HG03521 (cell line): Measurements from ENCODE around the gene ASB10.
A peak's percentile ranks its signal among the peaks of the same experiment; 100 is the strongest.

Experiments
- ATAC-seq: cut with Tn5 transposase; IDR thresholded peaks from one replicate; pipeline ENCODE4 v1.9.1; 2021; ENCODE audit warnings: mild to moderate bottlenecking, moderate library complexity; ENCODE audit not compliant: unreplicated experiment

Gene ASB10

DNA sequence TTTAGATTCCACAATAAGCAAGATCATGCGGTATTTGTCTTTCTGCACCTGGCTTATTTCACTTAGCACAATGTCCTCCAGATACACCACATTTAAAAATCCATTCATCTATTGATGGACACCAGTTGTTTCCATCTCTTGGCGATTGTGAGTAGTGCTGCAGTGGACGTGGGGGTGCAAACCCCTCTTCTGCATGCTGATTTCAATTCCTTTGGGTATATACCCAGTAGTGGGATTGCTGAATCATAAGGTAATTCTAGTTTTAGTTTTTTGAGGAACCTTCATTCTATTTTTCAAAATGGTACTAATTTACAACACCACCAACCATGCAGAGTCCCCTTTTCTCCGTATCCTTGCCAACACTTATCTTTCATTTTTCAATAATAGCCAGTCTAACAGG lies 2.0 kb upstream of the ASB10 start:
- ATAC-seq, result no peak

DNA sequence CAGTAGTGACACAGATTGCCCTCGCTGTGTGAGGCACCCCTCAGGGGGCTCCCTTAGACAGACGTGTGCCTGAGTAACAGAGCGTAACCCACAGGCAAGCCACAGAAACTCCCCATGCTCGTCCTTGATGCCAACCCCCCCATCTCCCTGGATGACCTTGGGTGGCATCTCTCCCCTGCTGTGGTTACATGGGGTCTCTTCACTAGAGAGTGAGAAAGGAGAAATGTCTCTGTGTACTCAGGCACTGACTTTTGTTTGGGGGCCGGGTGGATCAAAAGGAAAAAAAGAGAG lies 1.1 kb upstream of the ASB10 start:
- no peak for ATAC-seq

DNA sequence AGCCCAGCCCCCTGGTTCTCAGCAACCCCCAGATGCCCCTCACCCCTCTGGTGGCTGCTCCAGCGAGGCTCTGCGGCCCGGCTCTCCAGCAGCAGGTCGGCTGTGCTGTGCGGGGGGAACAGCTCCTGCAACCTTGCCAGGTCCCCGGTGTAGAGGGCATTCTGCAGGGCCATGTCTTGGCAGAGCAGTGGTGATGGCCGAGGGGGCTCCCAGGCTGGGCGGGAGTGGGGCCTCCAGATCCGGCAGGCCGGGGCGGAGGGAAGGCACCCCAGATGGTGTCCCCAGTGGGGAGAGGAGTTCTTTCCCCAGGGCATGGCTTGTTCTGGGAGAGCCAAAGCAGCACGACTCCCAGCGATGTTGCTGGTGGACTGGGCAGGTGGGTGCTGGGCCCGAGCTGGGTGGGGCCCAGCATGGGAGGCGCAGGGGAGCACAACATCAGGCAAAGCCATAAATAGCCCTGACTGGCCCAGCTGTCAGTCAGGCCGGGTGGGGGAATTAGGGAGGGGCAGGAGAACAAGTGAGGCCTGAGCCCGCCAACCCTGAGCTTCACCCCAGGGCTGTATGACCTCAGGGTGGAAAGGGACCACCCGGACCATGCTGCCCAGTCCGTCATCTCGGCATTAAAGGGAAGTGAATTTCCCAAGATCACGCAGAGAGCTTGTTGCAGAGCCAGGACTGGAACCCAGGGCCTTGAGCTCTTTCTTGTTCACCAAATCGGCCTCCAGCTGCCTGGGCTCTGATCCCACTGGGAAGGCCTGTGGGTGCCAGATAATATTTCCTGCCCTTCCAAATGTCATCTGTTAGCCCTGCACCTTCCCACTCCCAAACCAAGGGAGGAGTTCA lies 580 bp upstream of the ASB10 start:
- no peak for ATAC-seq

DNA sequence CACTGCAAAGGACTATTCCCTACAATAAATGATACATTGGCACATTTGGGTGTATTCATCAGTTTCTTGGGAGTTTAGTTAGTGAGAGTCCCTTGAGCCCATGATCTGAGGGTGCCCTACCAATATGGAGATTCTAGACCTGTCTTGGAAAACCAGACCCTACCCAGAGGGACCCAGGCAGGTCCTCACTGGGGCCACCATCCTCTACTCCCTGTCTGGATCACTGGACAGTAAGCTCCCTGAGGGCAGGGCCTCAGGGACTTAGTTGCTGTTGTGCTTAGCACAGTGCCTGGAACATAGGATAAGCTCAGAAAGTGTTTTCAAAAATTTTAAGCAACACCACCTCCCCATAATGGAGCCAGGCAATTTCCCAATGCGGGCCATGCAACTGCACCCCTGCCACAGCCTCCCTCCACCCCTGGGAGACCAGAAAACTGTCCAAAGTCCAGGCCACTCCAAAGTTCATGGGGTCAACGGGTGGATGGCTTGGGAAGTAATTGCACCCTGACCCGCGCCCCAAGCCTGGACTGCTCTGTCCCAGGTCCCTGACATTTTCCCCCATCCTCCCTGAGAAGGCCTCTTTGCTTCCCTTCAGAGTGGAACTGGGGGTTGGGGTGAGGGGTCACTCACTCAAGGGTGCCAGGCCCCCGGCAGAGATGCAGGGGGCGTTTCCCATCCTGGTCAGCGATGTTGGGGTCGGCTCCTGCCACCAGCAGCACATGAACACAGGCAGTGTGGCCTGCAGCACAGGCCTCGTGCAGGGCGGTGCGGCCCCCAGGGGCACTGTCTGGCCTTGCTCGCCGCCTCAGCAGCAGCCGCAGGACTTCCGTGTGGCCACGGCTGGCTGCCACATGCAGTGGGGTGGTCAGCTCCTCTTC lies 1.0 kb downstream of the ASB10 start:
- no peak for ATAC-seq

DNA sequence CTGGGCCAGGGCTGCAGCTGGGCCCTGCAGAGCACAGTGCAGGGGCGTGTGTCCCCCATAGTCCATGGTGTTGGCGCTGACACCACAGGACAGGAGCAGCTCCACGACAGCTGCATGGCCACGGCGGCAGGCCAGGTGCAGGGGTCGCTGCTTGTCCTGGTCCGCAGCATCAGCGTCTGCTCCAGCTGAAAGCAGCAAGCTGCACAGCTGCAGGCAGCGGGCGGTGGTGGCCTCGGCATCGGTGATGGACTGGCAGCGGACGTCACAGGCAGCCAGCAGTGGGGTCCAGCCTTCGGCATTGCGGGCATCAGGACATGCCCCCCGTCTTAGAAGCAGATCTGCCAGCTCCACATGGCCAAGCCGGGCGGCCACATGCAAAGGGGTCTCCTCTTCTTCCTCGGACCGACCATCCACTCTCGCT lies 6.0 kb downstream of the ASB10 start:
- no peak for ATAC-seq

DNA sequence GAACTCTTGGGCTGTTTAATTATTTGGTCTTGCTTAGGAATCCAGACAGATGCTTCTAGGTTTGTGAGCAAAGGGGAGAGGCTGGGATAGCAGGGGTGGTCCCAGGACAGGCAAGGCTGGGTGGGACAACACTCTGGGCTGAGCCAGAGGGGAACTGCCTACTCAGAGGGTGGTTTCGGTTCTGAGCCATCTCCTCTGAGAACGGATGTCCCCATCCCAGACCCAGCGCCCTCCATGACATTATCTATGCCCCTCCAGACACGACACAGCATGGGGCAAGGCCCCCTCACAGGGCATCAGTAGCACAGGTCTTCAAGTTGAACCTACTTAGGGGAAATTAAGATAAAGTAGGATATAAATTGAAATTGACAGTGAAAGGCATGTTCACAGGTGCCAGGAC lies 7.1 kb downstream of the ASB10 start:
- no peak for ATAC-seq

DNA sequence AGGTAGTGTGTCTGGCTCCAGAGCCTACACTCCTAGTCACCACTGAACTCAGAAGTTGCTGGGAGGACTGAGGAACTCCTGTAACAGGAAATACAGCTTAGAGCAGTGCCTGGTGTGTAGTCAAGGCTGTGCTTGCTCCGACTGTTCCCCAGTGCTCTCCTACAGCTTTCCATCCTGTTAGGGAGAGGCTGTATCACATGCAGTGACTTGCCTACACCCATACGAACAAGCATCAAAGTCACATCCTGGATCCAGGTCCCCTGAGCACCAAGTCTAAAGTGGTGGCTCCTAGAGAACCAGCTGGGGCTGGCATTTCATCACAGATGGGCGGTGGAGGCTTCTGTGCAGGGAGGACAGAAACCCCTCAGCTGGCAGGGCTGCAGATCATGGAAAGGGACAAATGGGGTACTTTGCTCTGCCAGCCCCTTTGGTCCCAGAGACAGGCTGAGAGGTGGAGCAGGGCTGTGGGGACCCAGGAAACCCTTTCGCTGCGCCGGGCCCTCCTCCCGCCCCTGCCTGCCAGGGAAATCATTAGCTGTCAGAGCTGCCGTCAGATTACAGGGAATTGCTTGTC lies 7.7 kb downstream of the ASB10 start:
- ATAC-seq, result no peak

DNA sequence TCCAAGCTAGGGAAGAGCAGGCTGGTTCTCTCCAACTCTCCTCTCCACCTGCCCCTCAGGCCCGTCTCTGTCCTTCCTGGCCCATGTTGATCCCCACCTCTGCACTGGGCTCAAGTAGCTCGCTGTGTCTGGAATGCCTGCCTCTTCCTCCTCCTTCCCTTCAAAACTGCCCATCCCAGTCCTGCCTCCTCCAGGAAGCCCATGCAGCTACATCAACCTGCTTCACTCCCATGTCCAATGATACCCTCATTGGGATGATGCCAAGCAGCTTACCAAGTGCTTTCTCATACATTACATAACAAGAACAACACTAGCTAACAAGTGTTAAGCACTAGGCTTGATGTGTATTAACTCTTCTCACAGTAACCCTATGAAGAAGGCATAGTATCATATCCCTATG lies 8.2 kb downstream of the ASB10 start:
- no peak for ATAC-seq

DNA sequence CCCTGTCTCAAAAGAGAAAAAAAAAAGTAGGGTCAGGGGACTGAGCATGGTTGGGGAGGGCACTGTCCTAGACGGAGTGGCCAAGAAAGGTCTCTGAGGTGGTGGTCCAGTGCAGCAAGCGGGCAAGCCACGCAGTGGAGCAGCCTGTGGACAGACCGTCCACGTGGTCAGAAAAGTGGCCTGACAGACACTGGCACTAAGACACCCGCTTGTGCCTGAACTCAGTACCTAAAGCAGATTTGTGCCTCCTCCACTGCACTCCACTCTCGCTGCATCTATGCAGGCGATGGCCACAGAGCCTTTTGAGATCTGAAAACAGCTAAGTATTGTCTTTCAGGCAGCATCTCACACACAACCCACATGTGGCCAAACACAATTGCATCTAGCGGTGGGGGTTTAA lies 8.8 kb downstream of the ASB10 start:
- ATAC-seq, result no peak

DNA sequence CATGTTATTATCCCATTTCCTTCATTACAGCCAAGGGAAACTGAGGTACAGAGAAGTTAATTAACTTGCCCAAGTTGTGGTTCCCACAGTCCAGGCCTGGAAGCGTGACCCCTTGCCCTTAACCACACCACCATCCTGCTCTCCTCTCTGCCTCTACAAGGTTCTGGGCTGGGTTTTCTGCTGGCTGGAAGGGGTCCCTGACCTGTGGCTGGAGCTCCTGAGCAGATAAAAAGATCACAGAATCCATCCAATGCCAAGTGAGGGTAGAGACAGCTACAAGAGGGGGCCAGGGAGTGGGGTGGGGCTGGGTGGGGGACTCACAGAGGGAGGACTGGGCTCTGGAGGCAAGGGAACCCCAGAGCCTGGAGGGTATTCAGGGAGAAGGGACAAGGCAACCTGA lies 9.7 kb downstream of the ASB10 start:
- ATAC-seq, result no peak

DNA sequence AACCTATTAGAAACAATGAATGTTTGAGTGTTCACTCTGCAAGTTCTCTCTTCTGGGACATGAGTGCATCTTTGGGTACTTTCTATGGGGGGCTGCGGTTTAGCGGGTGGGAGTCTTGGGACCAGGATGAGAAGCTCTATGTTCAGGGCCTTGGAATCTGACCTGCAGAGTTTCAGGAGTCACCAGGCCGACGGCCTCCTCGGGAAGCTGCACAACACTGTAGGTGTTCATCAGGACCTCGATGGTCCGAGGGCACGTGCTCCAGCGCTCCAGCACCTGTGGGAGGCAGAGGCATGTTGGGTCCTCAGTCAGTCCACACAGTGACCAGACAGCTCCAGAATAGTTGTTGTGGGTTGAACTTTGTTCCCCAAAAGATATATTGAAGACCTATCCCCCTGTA lies 10.6 kb downstream of the ASB10 start:
- ATAC-seq, result no peak

DNA sequence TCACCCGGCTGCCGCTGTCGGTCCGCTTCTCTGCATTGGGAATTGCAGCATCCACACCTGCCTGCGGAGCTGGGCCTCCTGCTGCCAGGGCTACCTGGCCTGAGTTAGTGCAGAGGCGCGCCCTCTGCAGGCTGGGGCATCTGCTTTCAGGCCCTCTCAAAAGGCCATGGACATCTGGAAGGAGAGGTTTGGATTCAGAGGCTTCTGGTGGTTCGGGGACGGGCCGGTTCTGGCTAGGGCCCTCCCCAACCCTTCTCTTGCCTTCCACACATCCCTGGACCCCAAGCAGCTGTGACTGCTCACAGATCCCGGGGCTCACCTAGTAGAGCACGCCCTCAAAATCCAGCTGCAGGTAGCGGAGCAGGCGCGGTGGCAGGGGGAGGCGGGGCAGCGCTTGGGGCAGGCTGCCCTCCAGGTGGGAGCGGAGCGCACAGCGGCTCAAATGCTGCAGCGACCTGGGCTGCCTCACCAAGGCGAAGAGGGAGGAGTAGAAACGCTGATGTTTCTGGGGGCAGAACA lies 11.2 kb downstream of the ASB10 start:
- no peak for ATAC-seq

DNA sequence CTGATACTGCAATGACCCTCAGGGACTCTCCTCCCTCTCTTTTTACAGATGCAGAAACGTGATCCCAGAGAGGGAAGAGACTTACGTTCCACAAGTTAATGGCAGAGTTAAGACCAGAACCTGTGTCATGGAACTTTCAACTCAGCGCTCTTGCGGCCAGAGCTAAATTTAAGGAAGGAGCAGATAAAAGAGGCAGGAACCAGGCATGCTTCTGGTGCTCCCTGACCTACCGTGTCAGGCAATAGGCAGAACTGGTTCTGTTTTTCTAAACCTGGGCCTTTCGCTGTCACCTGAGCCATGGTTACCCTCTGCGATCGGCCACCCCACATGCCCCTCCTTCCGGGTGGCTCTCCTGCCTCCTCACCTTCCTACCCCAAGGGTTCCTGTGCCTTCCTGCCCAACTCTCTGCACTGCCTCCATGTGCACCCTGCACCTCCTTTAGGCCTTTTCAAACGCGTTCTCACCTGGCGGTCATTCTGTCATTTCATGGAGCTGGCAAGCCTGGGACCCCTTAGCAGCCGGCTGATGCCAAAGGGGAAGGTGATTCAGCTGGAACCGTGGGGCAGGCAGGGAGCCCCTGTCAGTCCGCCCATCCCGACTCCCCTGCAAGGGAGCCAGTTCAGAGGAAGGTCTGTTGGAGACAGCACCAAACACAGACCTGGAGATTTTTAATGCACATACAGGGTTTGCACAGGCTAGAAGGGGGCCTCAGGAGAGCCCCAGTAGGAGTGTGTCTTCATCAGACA lies 11.8 kb downstream of the ASB10 start:
- no peak for ATAC-seq

DNA sequence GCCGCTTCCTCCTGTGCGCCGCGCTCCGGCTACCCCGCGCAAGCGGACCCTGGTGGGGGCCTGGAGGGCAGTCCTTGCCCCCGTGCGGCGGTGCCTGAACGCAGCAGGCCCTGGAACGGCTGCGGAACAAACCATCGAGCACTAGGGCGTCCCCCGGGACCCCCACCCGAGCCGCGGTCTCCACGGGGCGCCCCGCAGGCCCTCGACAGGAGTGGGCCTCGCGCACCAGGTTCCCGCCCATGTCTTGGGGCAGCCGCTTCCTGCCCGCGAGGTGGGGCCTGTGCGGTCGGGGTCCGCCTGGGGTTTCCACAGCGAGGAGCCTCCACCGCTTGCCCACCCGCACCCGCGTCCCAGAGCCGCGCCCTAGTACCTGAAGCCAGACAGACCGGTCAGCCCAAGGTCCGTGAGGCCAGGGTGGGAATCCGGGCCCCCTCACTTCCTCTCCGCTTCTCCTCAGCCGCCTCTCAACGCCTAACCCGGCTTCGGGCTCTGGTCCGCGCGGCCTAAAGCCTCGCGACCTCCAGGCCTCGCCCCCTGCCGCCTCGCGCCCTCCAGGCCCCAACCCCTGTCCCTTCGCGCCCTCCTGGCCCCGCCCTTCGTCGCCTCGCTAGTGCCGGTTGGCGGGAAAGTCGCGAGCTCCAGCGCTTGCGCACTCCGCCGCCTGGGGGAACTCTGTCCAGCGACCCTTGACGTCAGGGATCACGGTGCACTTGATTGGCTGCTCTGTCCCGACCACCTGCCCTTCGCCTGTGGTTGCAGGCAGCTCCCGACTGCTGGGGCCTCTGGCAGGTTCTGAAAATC lies 12.6 kb downstream of the ASB10 start:
- ATAC-seq, result no peak

DNA sequence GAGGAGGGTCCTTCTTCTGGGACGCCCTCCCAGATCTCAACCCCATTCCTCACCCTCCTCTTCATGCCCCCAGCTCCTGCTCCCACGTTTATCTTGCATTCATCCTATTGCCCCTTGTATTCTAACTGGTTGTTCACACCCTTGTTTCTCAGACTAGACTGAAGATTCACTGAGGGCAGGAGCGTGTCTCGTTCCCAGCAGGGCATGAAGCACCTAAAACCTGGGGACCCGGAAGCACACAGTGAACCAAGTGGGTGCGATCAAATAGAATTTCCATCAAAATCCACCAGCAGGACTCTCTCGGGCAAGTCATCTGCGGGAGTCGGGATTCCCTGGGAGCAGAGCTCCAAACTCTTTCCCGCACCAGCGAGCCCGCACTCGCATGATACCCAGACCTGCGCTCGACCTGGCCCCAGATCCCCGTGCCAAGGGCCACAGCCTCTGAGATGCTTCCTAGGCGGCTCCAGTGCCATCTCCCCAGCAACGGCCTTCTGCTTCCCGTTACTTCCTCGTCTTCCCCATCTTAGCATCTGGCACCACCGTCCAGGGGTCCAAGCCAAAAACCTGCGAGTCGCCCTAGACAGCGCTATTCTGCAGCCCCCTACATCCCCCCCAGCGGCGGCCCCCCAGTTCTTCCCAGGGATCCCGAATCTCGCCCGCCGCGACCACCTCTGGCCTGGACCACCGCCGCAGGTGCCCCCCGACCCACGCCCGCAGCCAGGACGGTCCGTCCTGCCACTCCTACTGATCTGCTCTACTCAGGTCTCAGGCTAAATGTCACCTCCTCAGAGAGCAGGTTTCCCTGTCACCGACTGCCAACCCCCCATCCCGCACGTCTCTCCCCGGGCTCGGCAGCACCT lies 13.4 kb downstream of the ASB10 start:
- no peak for ATAC-seq

DNA sequence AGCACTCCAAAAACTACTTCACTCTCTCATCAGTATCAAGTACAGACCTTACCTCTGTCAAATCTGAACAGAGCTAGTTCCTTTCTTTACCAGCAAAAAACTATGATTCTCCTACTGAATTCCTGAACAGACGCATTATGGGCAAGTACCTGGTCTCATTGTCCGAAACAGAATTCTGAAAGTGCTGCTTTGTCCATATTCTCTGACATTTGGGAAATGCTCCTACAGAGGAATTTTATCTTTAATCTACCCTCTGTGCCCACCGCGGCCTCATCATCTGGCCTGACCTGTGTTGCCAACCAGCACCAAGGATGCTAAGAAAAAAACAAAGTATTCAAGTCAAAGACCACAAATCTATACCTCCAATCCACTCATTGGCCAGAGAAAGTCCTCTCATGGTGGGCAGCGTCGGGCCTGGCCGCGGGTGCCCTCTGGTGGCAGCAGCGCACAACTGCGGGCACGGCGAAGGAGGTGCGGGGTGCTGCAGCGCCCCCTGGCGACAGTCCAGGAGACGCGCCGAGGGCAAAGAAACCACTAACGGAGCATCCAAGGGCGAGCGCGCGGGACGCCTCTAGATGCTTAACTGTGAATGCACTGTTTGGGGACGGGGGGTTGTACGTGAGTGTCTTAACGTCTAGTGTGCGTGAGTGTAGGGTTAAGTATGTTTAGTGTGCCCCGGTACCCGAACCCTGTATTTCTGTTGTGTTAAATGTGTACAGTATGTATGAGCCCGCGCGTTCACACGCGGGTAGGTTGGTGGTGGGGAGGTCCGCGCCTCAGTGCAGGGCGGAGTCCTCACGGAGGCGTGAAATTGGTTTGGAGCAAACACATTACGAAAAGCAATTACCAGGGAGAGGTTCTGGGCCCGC lies 14.5 kb downstream of the ASB10 start:
- ATAC-seq, result peak; percentile 55

DNA sequence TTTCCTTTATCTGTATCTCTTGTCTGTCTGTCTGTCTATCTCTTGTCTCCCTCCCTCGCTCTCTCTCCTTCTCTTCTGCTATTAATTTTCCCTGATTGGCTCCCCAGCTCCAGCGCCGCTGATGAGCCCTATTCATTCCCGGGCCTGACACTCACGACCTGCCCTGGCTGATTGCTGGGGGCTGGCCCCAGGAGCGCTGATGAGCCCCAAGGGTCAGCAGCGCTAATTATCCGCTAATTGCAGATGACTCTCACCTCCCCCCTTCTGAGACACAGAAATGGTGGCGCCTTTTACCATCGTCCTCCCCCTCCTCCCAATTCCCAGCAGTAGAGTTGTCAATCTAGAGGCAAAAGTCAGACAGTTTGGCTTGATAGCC lies 18.3 kb downstream of the ASB10 start:
- ATAC-seq, result no peak

DNA sequence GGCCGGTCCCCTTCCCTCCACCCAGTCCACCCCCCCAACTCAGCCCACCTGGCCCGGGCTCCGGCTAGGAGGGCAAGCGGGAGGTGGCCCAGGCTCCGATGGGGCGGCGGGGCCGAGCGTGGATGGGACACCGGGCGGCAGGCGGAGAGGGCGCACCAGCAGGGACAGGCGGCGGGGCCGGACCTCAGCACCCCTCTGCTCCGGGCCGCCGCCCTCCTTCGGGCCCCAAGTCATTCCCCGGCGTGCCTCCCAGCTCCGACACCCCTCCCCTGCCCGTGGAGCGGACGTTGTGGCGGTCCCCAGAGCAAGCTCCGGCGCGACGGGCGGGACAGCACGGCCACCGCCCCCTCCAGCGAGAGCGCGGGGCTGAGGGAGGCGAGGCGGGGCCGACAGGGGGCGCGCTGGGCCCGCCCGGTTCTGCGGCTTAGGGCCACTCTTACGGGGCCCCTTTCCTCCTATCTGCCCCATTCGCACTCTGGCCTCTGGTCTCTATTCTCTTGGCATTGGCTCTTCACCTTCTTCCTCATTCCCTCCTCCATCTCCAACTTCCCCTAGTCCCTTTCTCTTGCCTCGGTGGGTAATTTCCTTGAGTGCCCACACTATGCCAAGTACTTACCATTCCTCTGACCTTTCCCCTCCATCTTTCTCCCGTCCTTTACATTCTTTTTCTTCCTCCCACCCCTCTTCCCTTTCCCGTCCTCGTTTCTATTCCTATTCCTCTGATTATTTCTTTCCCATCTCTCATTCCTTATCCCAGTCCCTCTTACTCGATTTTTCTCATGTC lies 18.9 kb downstream of the ASB10 start:
- peak; percentile 52 for ATAC-seq
